GM12873 (cell line): ENCODE measurements around the gene FGG.

Experiments used
- TF ChIP-seq, protein P1 (sequence below): IDR thresholded peaks from 2 replicates; pipeline ENCODE4 v1.5.1; 2012; ENCODE audit warnings: low read depth, mild to moderate bottlenecking, moderate library complexity, low read length, control low read depth; ENCODE audit not compliant: insufficient read depth; ENCODE audit errors: missing control alignments

The FGG gene

DNA sequence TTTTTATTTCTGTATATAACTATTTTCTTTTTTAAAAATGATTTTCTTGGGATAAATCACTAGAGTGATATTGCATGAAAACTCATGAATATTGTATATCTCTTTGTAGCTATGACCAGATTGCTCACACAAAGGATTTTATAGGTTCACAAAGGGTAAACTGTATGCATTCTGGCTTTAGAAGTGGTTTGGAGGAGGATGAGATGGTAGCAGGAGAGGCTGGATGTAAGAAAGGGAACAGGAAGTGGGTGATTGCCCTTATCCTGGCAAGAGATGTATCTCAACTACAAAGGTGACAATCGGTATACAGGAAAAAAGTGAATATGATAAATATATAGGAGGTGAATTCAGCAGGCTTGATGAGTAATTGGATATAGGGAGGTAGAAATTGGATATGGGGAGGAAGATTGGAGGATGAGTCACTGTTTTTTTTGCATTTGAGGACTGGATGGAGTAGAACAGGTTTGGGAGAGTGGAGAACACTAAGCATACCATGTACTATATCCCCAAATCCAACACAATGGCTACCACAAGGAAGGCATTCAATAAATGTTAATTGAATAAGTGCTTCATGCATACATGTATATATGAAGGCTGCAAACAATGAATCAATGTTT, 9.9 kb downstream of the FGG start:
- TF ChIP-seq, protein P1, sequence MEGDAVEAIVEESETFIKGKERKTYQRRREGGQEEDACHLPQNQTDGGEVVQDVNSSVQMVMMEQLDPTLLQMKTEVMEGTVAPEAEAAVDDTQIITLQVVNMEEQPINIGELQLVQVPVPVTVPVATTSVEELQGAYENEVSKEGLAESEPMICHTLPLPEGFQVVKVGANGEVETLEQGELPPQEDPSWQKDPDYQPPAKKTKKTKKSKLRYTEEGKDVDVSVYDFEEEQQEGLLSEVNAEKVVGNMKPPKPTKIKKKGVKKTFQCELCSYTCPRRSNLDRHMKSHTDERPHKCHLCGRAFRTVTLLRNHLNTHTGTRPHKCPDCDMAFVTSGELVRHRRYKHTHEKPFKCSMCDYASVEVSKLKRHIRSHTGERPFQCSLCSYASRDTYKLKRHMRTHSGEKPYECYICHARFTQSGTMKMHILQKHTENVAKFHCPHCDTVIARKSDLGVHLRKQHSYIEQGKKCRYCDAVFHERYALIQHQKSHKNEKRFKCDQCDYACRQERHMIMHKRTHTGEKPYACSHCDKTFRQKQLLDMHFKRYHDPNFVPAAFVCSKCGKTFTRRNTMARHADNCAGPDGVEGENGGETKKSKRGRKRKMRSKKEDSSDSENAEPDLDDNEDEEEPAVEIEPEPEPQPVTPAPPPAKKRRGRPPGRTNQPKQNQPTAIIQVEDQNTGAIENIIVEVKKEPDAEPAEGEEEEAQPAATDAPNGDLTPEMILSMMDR, result no peak

DNA sequence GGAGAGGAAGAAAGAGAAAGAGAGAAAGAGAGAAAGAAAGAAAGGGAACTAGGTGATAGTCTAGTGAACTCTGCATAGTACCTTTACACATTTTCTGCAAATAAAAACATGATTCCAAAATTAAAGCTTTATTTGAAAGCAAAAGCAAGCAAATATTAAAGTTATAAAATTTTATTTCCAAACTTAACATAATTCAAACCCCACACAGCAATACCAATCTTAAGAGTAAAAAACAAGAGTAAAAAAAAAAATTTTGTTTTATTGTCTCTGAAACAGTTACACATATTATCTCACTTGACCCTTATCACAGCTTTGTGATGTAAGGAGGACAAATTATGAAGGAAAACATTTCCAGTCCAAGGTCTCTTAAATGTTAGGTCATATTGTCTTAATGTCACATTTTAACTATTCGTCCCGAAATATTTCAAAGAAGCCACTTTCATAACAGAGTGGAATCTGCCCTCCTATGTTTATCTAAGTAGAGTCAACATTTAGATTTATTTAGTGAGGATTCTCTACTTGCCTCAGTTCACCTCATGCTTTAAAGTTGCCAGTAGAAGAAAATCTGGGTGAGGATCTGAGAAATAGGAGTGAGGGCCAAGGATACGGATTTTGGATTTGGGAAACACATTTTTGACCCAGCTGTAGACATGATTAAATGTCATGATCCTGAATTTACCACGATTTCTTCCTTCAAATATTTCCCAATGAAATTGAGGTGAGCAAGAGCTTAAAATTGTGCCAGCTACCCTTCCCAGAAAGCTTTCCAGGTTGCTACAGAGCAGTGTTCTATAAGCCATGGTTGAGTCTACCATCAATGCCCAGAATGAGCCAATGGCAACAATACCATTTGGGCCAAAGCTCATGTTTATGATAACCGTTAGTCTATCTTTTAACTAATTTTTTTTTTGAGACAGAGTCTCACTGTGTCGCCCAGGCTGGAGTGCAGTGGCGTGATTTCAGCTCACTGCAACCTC, 14.4 kb downstream of the FGG start:
- TF ChIP-seq, protein P1, result no peak

DNA sequence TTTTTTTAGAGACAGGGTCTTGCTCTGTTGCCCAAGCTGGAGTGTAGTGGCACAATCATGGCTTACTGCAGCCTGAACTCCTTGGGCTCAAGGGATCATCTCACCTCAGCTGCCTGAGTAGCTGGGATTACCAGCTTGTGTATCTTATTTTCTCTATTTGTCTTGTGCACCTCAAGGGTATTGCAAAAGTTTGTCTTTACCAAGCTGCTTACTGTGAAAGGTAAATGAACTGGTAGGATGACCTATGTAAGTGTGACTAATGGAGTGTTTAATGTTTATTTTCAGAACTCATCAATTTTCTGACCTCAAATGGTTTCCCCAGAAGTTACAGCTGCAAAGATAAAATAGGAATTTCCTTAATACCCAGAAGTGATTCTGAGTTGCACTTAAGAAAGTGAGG, 16.6 kb downstream of the FGG start:
- TF ChIP-seq, protein P1, result no peak

DNA sequence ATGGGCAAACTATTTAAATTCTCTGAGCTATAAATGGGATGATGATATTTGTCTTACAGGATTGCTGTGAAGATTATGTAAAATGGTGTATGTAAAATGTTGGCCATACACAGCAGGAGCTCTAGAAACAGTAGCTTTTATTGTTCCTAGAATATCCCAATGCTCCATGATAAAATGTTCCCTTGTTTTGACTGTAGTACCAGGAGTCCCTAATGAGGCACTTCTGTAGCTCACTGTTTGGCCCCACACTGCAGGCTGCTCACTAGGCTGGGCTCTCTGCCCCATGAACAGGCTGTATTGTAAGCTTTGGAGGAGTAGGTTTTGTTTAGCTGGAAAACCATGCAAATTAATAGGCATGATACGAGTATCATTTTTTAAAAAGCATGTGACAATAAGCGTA, 18.6 kb downstream of the FGG start:
- TF ChIP-seq, protein P1, result no peak

DNA sequence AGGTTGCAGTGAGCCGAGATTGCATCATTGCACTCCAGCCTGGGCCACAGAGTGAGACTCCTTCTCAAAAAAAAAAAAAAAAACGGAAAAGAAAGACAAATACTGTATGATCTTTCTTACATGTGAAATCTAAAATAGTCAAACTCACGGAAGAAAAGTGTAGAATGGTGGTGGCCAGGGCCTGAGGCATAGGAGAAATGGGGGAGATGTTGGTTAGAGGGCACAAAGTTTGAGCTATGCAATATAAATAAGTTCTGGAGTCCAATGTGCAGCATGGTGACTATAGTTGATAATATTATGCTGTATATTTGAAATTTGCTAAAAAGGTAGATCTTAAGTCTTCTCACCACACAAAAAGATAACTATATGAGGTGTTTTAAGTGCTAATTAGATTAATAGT, 20.6 kb downstream of the FGG start:
- TF ChIP-seq, protein P1, result no peak

DNA sequence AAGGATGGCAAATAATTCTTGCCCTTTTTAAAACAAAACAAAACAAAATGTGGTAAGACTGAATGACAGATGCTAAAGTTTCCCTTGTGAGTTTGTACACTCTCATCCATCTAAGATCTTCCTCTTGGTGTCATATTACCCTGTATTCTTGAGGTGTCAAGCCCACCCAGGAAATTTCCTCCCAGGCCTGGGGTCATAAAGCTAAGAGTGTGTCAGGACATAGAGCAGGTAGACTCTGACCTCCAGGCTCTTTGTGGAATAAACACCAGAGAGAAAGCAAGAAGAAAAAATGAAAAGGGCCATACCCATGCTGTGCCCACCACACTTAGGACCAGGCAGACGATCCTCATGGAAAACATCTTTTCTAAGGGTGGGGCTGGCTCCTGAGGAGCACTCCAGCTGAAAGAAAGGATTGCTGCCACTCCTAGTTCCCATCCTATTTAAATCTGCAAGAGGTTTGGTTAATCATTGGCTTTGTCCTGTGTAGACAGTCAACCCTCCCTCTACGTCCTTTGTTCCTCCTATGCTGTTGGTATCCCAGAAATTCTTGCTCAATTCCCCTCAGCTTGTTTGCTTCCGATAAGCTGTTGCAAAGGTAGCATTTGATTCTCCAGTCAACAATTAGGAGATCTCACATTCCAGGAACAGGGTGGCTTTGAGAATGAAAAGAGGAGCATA, 22.0 kb downstream of the FGG start, which contains the start of gene FGA:
TSS of gene FGA (minus strand) at position 414 of the 678 bp plus-strand sequence. CDS start at position 359, 55 bp downstream.
- TF ChIP-seq, protein P1, result no peak
